GM13977 (cell line): Measurements from ENCODE around the gene RBBP8.

ENCODE experiments used
- DNase-seq: peaks from one replicate; pipeline ENCODE4 v3.0.0; 2012; ENCODE audit warnings: low spot score
- in situ Hi-C: fragments of 300-500 bp; cut with MboI; formaldehyde crosslinking; loops from one replicate; pipeline ENCODE4 v1.12.0; 2022; ENCODE audit warnings: low sequenced_read_pairs, low pct_unique_long_range_greater_than_20kb, mixed read lengths, inconsistent platforms; ENCODE audit not compliant: unreplicated experiment
- TF ChIP-seq, protein P1 (sequence below): IDR thresholded peaks from 2 replicates; pipeline ENCODE4 v1.5.1; 2012; ENCODE audit warnings: mild to moderate bottlenecking, control low read depth; ENCODE audit not compliant: insufficient read depth; ENCODE audit errors: extremely low read depth, missing control alignments

The RBBP8 gene

DNA sequence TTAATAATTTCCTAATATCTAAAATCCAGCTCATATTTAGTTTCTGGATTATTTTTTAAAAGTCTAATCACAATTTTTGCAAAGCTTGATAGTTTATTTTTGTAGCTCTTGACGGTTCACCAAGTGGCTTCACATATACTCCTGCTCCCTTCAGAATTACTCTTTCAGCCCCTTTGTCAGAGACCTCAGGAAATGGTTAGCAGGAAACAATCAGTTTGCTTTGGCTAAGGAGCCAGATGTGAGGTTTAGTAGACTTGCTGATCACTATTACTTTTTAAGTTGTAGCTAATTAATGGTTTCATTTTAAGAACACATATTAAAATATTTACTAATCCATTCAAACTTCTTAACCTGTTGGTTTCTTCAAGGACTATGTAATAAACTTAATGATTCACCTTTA lies 2.3 kb downstream of the RBBP8 start:
- no peak for DNase-seq
- in situ Hi-C loops: no loop called here
- TF ChIP-seq, protein P1, sequence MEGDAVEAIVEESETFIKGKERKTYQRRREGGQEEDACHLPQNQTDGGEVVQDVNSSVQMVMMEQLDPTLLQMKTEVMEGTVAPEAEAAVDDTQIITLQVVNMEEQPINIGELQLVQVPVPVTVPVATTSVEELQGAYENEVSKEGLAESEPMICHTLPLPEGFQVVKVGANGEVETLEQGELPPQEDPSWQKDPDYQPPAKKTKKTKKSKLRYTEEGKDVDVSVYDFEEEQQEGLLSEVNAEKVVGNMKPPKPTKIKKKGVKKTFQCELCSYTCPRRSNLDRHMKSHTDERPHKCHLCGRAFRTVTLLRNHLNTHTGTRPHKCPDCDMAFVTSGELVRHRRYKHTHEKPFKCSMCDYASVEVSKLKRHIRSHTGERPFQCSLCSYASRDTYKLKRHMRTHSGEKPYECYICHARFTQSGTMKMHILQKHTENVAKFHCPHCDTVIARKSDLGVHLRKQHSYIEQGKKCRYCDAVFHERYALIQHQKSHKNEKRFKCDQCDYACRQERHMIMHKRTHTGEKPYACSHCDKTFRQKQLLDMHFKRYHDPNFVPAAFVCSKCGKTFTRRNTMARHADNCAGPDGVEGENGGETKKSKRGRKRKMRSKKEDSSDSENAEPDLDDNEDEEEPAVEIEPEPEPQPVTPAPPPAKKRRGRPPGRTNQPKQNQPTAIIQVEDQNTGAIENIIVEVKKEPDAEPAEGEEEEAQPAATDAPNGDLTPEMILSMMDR: no peak

DNA sequence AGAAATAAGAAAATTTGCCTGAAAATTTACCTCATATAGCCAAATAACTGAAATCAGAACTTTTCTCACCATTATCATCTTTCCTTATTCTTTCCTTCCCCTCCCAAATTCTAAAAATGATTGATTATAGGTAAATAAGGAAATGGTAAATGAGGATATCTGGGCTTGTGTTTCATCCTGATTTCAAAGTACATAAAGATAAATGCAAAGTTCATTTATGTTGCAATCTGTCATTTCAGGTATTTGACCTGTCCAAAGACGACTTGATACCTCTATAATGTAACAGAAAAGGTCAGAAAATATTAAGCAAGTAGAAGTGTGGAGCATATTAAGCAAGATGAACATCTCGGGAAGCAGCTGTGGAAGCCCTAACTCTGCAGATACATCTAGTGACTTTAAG lies 3.4 kb downstream of the RBBP8 start:
- in situ Hi-C loops: no loop called here
- TF ChIP-seq, protein P1: no peak
- no peak for DNase-seq

DNA sequence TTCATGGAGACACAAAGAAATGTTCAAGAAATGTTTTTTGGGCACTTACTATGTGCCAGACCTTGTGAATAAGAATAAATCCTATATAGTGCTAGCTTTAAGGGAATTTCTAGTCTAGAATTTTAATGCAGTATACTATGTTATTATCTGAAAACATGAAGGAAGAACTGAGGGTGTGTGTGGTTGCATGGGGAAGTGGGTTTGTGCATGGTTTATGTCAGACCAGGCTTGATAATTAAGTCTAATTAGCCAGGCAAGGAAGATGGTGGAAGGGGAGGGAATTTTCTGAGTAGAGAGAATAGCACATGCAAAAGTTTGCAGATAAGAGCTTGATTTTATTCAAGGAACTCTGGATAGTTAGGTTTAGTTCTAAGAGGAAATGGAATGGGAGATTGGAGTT lies 6.5 kb downstream of the RBBP8 start:
- DNase-seq: no peak
- in situ Hi-C loops: no loop called here
- TF ChIP-seq, protein P1: no peak

DNA sequence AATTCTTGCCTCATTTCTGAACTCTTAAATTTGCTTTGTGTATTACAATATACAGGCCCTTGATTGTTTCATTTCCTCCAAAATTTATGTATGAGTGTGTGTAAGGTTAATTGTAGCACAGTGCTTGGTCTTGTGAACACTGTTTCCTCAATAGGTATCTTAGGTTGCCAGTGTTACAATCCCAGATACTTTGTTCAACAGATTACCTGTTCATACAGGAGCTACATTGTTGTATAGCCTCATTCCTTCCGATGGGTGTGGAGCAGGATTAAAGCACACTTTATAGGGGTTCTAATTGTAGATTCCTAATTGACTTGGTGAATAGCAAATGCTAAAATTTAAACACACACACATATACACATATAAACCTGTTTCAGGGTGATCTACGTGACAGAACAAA lies 10.7 kb downstream of the RBBP8 start:
- in situ Hi-C loops: no loop called here
- TF ChIP-seq, protein P1: no peak
- no peak for DNase-seq

DNA sequence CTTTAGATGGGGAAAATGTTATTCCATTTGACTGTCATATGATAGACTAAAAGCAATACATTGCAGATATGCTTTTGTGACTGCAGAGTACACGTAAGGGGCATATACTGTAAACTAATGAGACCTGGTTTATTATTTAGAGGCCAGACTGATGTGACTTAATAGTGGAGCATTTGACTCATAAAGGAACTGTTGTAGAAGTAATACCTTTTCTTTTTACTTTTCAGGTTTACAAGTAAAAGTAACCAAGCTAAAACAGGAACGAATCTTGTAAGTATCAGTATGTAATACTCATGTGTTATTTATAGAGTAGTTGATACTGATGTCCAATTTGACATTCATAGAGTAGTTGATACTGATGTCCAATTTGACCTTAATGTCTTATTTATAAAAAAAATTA lies 13.1 kb downstream of the RBBP8 start:
- TF ChIP-seq, protein P1: no peak
- DNase-seq: peak; percentile 18
- in situ Hi-C loops: no loop called here

DNA sequence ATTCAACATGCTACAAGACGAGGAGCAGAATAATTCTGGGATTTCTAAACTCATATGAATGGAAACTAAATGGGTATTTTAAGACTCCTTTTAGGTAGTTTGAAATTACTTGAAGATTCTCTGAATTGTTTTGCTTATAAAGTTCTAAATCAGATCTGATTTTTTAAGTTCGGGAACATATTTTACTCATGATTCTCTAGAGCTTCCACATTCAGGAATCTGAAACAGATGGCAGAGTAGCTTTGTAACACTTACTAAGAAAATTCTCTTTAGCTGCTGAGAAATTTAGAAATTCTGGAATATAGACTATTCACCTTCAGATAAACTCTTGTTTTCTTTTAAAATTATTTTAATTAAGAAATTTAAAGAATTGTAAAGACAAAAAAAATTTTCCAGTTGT lies 13.7 kb downstream of the RBBP8 start:
- in situ Hi-C loops: no loop called here
- no peak for DNase-seq

DNA sequence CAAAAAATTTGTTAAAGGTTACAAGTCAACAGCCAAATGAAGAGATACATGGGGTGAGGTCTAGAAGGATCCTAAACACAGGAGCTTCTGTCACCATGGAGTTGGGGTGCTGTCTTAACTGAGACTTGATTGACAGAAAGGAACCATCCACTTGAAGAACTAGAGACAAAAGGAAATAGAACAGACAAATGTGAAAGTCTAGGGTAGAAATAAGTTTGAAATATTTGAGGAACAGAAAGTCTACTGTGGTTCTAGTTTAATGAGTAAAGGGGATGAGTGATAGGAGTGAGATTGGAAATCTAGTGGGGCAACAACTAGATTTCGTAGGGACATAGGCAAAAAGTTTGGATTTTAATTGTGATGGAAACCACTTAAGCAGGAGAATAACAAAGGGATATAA lies 18.7 kb downstream of the RBBP8 start:
- in situ Hi-C loops: no loop called here
- DNase-seq: no peak
- TF ChIP-seq, protein P1: no peak

More for the DNA sequence above, 13.7 kb downstream of the RBBP8 start:
- TF ChIP-seq, protein P1: no peak
